Ectodermal cell (in vitro differentiated cells): ENCODE data around the gene SYCP2L.
A peak's percentile ranks its signal among the peaks of the same experiment; 100 is the strongest.
"Not testable (repeated sequence)": the region's sequence is repeated elsewhere in the genome, so short reads cannot be mapped to it uniquely, and the experiment has no call there.

Experiments
- H3K27ac ChIP-seq: 2 replicates; pipeline ENCODE4 v1.7.0; 2013; ENCODE audit warnings: mild to moderate bottlenecking, low read depth, low read length; ENCODE audit not compliant: insufficient read depth, poor library complexity, severe bottlenecking
- H3K27me3 ChIP-seq: 2 replicates; pipeline ENCODE4 v1.7.0; 2013; ENCODE audit warnings: mild to moderate bottlenecking, low read length; ENCODE audit not compliant: insufficient read depth, control insufficient read depth, poor library complexity, severe bottlenecking
- H3K36me3 ChIP-seq: one replicate; pipeline ENCODE4 v1.7.0; 2013; ENCODE audit warnings: low read length; ENCODE audit not compliant: control insufficient read depth, insufficient read depth
- H3K4me1 ChIP-seq: one replicate; pipeline ENCODE4 v1.7.0; 2013; ENCODE audit warnings: low read length; ENCODE audit not compliant: control insufficient read depth, insufficient read depth
- H3K4me3 ChIP-seq: 2 replicates; pipeline ENCODE4 v1.7.0; 2013; ENCODE audit warnings: low read depth, low read length, control low read depth; ENCODE audit not compliant: insufficient read depth
- H3K9me3 ChIP-seq: 2 replicates; pipeline ENCODE4 v1.7.0; 2013; ENCODE audit warnings: mild to moderate bottlenecking, low read length, moderate library complexity; ENCODE audit not compliant: control insufficient read depth
- WGBS, 2 experiments: methylation state at CpG; one replicate each; pipeline ENCODE4 v1.1.7; 2013; ENCODE audit warnings: missing lambda C conversion rate in 2 of 2; 5-methylcytosine and 5-hydroxymethylcytosine counted together

Gene SYCP2L

GRCh38 chr6:10968776-10969175, 81.9 kb downstream of the SYCP2L start:
- H3K4me1 ChIP-seq: no peaks in the 10 kb centered on the region
- H3K27me3 ChIP-seq: no peaks in the 10 kb centered on the region
- no peak overlapping the region for H3K4me3 ChIP-seq
- WGBS, 2 experiments: 92 to 97% methylated on average over 2 of the region's 2 CpGs
- H3K36me3 ChIP-seq: peaks cover 5% of the 10 kb centered on the region
- H3K9me3 ChIP-seq: no peaks in the 10 kb centered on the region
- H3K27ac ChIP-seq: no peak overlapping the region

- H3K27ac ChIP-seq: no peak overlapping the region
- H3K4me1 ChIP-seq: no peaks in the 10 kb centered on the region
- peaks cover 5% of the 10 kb centered on the region for H3K36me3 ChIP-seq
- H3K4me3 ChIP-seq: no peak overlapping the region
- WGBS, 2 experiments: 99% methylated on average over 3 of the region's 3 CpGs
- H3K27me3 ChIP-seq: no peaks in the 10 kb centered on the region
- H3K9me3 ChIP-seq: no peaks in the 10 kb centered on the region
These were observed 83.9 kb downstream of the SYCP2L start for GRCh38 chr6:10970731-10971130.

DNA sequence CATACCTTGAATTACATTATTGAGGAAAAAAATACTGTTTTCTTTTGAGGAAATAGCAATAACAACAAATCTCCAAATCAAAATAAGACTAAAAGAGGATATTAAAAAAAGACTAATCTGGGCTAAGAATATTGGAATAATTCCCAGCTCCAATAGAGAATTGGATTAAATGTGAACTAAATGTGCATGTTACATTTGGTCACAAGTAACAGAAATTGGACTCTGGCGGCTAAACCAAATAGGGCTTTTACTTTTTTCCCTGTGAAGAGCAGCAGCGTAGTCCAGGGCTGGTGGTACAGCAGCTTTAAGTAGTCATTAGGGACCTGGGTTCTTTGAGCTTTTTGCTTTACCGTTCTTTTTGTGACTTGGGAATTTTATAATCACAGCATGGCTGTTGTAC, 85.3 kb downstream of the SYCP2L start:
- H3K4me1 ChIP-seq: no peaks in the 10 kb centered on the region
- no peak overlapping the region for H3K4me3 ChIP-seq
- H3K9me3 ChIP-seq: no peaks in the 10 kb centered on the region
- no peaks in the 10 kb centered on the region for H3K27me3 ChIP-seq
- WGBS, 2 experiments: 94 to 96% methylated on average over 3 of the region's 3 CpGs
- no peaks in the 10 kb centered on the region for H3K36me3 ChIP-seq
- H3K27ac ChIP-seq: no peak overlapping the region

- Histone ChIP-seq H3K36me3 (no peaks in the 10 kb centered on the region), H3K4me3 (no peak overlapping the region), H3K9me3 (no peaks in the 10 kb centered on the region), H3K4me1 (no peaks in the 10 kb centered on the region), H3K27ac (no peak overlapping the region), H3K27me3 (no peaks in the 10 kb centered on the region)
- WGBS, 2 experiments: 90 to 92% methylated on average over 6 of the region's 6 CpGs
These were observed 89.7 kb downstream of the SYCP2L start for GRCh38 chr6:10976571-10976970.

- no peak overlapping the region for H3K4me3 ChIP-seq
- H3K9me3 ChIP-seq: no peaks in the 10 kb centered on the region
- H3K4me1 ChIP-seq: no peaks in the 10 kb centered on the region
- WGBS, 2 experiments: 54 to 58% methylated on average over 5 of the region's 5 CpGs
- H3K36me3 ChIP-seq: no peaks in the 10 kb centered on the region
- no peak overlapping the region for H3K27ac ChIP-seq
- H3K27me3 ChIP-seq: no peaks in the 10 kb centered on the region
These were observed 90.5 kb downstream of the SYCP2L start for GRCh38 chr6:10977231-10977968.

DNA sequence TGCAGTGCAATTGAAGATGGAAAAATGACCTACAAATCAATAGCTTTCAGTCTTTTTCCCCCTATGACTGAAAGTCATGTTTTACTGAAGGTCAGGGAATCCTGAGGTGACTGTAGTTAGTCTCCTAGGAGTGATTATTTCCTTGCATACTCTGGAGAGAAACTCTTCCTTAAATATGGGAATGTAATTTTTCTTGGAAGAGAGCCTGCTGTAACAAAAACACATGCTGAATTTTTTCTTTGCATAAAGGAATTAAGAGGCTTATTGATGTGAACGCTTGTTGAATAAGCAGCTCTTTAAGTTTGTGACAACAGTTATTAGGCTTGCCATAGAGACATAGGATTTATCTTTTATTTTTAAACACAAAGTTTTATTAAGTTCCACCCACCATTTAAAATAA, 92.8 kb downstream of the SYCP2L start:
- H3K4me3 ChIP-seq: no peak overlapping the region
- peak overlapping the region; percentile 36 for H3K27ac ChIP-seq
- H3K9me3 ChIP-seq: no peaks in the 10 kb centered on the region
- 86 to 100% methylated on average over 1 of the region's 1 CpG for WGBS, 2 experiments
- no peaks in the 10 kb centered on the region for H3K36me3 ChIP-seq
- H3K27me3 ChIP-seq: no peaks in the 10 kb centered on the region
- H3K4me1 ChIP-seq: no peaks in the 10 kb centered on the region

DNA sequence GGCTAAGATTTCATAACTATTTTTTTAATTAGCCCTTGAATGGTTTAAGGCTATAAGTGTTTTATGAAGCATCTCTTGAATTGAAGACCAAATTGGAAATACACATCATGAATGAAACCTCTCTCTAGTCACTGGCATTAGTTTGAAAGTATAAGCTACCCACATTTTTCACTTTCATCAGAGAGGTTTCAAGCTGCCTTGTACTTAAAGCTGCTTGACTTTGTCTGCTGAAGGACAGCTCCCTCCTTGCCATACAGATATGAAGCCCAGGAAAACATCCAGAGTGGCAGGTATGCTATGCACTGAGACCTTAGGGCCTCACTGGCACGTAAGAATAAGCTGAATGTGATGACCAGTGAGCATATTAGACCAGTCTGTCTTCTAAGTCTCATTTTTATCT, 94.6 kb downstream of the SYCP2L start:
- H3K27ac ChIP-seq: no peak overlapping the region
- no peak overlapping the region for H3K4me3 ChIP-seq
- H3K27me3 ChIP-seq: no peaks in the 10 kb centered on the region
- 95% methylated on average over 1 of the region's 1 CpG for WGBS, 2 experiments
- H3K4me1 ChIP-seq: no peaks in the 10 kb centered on the region
- no peaks in the 10 kb centered on the region for H3K9me3 ChIP-seq
- H3K36me3 ChIP-seq: no peaks in the 10 kb centered on the region

DNA sequence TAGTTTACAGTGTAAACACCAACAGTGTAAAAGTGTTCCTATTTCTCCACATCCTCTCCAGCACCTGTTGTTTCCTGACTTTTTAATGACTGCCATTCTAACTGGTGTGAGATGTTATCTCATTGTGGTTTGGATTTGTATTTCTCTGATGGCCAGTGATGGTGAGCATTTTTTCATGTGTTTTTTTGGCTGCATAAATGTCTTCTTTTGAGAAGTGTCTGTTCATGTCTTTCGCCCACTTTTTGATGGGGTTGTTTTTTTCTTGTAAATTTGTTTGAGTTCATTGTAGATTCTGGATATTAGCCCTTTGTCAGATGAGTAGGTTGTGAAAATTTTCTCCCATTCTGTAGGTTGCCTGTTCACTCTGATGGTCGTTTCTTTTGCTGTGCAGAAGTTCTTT, 98.1 kb downstream of the SYCP2L start:
- H3K36me3 ChIP-seq, H3K27ac ChIP-seq, H3K9me3 ChIP-seq, H3K4me1 ChIP-seq, H3K4me3 ChIP-seq, H3K27me3 ChIP-seq: not testable (repeated sequence)
- WGBS, 2 experiments: 83 to 100% methylated on average over 1 of the region's 2 CpGs

GRCh38 chr6:10989587-10989986, 102.7 kb downstream of the SYCP2L start:
- Histone ChIP-seq H3K27me3 (no peaks in the 10 kb centered on the region), H3K4me3 (no peak overlapping the region), H3K36me3 (no peaks in the 10 kb centered on the region), H3K4me1 (peaks cover 3% of the 10 kb centered on the region), H3K9me3 (no peaks in the 10 kb centered on the region), H3K27ac (no peak overlapping the region)
- 97 to 98% methylated on average over 15 of the region's 15 CpGs for WGBS, 2 experiments

DNA sequence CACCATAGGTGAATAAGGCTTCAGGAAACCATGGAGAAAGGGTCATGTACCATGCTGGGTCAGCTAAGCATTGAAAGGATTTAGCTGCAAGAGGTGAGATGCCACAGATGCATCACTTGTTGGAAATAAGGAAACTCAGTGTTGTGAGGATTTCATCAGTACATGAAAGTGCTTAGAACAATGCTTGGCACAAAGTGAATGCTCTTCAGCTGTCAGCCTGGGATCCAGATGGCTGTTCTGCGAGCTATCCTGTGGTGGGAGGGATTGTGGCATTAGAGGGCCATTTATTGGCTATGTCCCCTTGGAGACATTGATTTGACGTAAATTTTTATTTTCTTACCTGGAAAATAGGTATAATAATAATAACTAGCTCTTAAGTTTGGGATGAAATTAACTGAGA, 104.3 kb downstream of the SYCP2L start:
- Histone ChIP-seq H3K27ac (peak overlapping the region; percentile 6), H3K27me3 (no peaks in the 10 kb centered on the region), H3K4me3 (no peak overlapping the region), H3K4me1 (peaks cover 10% of the 10 kb centered on the region), H3K9me3 (no peaks in the 10 kb centered on the region), H3K36me3 (no peaks in the 10 kb centered on the region)
- 63% methylated on average over 1 of the region's 2 CpGs for WGBS, 2 experiments

- H3K36me3 ChIP-seq: no peaks in the 10 kb centered on the region
- H3K27ac ChIP-seq: no peak overlapping the region
- WGBS, 2 experiments: 89 to 95% methylated on average over 8 of the region's 8 CpGs
- peaks cover 10% of the 10 kb centered on the region for H3K4me1 ChIP-seq
- H3K9me3 ChIP-seq: no peaks in the 10 kb centered on the region
- H3K4me3 ChIP-seq: no peak overlapping the region
- H3K27me3 ChIP-seq: no peaks in the 10 kb centered on the region
These were observed 107.0 kb downstream of the SYCP2L start for GRCh38 chr6:10993896-10994295.
